IMR-90 (cell line): ENCODE results near the gene DGLUCY. TPM values are rescaled to one million over a fixed set of nuclear protein-coding genes. Genes with fewer than 3 reads are reported as not detected.

Experiments used
- ATAC-seq: fragments of 200-7000 bp; cut with Tn5 transposase; 2 replicates; pipeline ENCODE4 v1.9.1; 2020; ENCODE audit warnings: low read depth, mild to moderate bottlenecking, moderate library complexity
- BruUV-seq: library from RNA; stranded (reverse); fragments of 400-500 nt; replicated peaks from 2 replicates; lab custom pipeline; 2021; lab: Mats Ljungman, UMichigan
- CTCF ChIA-PET: fragments of 300-600 bp; formaldehyde crosslinking; extraction: SDS; loops from one replicate; lab custom pipeline; 2021; ENCODE audit warnings: antibody characterized with exemption; lab: Yijun Ruan, JAX
- POLR2A ChIA-PET: fragments of 300-600 bp; sonication (Branson Sonifier 250); formaldehyde crosslinking; loops from one replicate; lab custom pipeline; 2022; ENCODE audit warnings: antibody characterized with exemption; ENCODE audit not compliant: unreplicated experiment; lab: Charles Lee
- DNase-seq: peaks from one replicate; pipeline ENCODE4 v3.0.0; 2013
- H2AFZ ChIP-seq: replicated peaks from 2 replicates; pipeline ENCODE3; 2013; ENCODE audit warnings: low read length, mild to moderate bottlenecking; ENCODE audit not compliant: poor library complexity
- H2AK5ac ChIP-seq: 2 replicates; pipeline ENCODE4 v1.6.1; 2013; ENCODE audit warnings: low read depth, low read length, inconsistent platforms
- H2AK9ac ChIP-seq: replicated peaks from 2 replicates; pipeline ENCODE3; 2013; ENCODE audit warnings: mild to moderate bottlenecking, low read depth, low read length, moderate library complexity; ENCODE audit not compliant: poor library complexity
- H2BK120ac ChIP-seq: 2 replicates; pipeline ENCODE4 v1.6.1; 2013; ENCODE audit warnings: low read depth, low read length, inconsistent platforms
- H2BK15ac ChIP-seq: 3 replicates; pipeline ENCODE4 v1.6.1; 2013; ENCODE audit warnings: low read depth, low read length, inconsistent platforms
- H2BK20ac ChIP-seq: 2 replicates; pipeline ENCODE4 v1.6.1; 2013; ENCODE audit warnings: low read depth, mild to moderate bottlenecking, inconsistent platforms, low read length, moderate library complexity
- H2BK5ac ChIP-seq: 2 replicates; pipeline ENCODE4 v1.6.1; 2013; ENCODE audit warnings: mild to moderate bottlenecking, low read depth, low read length, inconsistent platforms; ENCODE audit not compliant: poor library complexity, severe bottlenecking
- H3K14ac ChIP-seq: replicated peaks from 2 replicates; pipeline ENCODE4 v1.6.1; 2013; ENCODE audit warnings: low read depth, low read length, inconsistent platforms
- H3K18ac ChIP-seq: 2 replicates; pipeline ENCODE4 v1.6.1; 2013; ENCODE audit warnings: low read depth, low read length, control low read depth
- H3K23ac ChIP-seq: 2 replicates; pipeline ENCODE4 v1.6.1; 2013; ENCODE audit warnings: low read depth, low read length, inconsistent platforms
- H3K27ac ChIP-seq: 2 replicates; pipeline ENCODE4 v1.5.1; 2013; ENCODE audit warnings: mild to moderate bottlenecking, control low read depth, low read length; ENCODE audit not compliant: insufficient read depth
- H3K27me3 ChIP-seq: 2 replicates; pipeline ENCODE4 v1.6.1; 2013; ENCODE audit warnings: low read length; ENCODE audit not compliant: control insufficient read depth, insufficient read depth
- H3K36me3 ChIP-seq: 2 replicates; pipeline ENCODE4 v1.6.1; 2013; ENCODE audit warnings: low read length, mixed read lengths; ENCODE audit not compliant: control insufficient read depth, insufficient read depth
- H3K4ac ChIP-seq: 2 replicates; pipeline ENCODE4 v1.6.1; 2013; ENCODE audit warnings: low read depth, low read length, inconsistent platforms
- H3K4me1 ChIP-seq: 2 replicates; pipeline ENCODE4 v1.6.1; 2013; ENCODE audit warnings: low read length, mixed read lengths; ENCODE audit not compliant: control insufficient read depth, insufficient read depth
- H3K4me2 ChIP-seq: 2 replicates; pipeline ENCODE4 v1.6.1; 2013; ENCODE audit warnings: low read depth, mild to moderate bottlenecking, control low read depth, low read length, moderate library complexity
- H3K4me3 ChIP-seq: 2 replicates; pipeline ENCODE4 v1.5.1; 2013; ENCODE audit warnings: low read depth, mild to moderate bottlenecking, control low read depth, low read length, moderate library complexity; ENCODE audit not compliant: insufficient read depth
- H3K56ac ChIP-seq: 2 replicates; pipeline ENCODE4 v1.6.1; 2013; ENCODE audit warnings: low read length, inconsistent platforms; ENCODE audit not compliant: insufficient read depth; ENCODE audit errors: extremely low read depth
- H3K79me1 ChIP-seq, 2 experiments: 2 replicates each; pipeline ENCODE4 v1.6.1; 2013; ENCODE audit warnings: low read length in 2 of 2, inconsistent platforms in 1 of 2, low read depth in 1 of 2
- H3K9ac ChIP-seq: 2 replicates; pipeline ENCODE4 v1.6.1; 2013; ENCODE audit warnings: low read depth, low read length, control low read depth
- H3K9me1 ChIP-seq: 2 replicates; pipeline ENCODE4 v1.6.1; 2013; ENCODE audit warnings: low read length, inconsistent platforms; ENCODE audit not compliant: insufficient read depth
- H3K9me3 ChIP-seq: 2 replicates; pipeline ENCODE4 v1.6.1; 2013; ENCODE audit warnings: low read length; ENCODE audit not compliant: control insufficient read depth, insufficient read depth
- H4K20me1 ChIP-seq: 2 replicates; pipeline ENCODE4 v1.6.1; 2013; ENCODE audit warnings: low read length, inconsistent platforms; ENCODE audit not compliant: insufficient read depth
- H4K5ac ChIP-seq: 2 replicates; pipeline ENCODE4 v1.6.1; 2013; ENCODE audit warnings: mild to moderate bottlenecking, low read depth, low read length, control low read depth
- H4K8ac ChIP-seq, 2 experiments: 2 replicates each; pipeline ENCODE4 v1.6.1; 2013; ENCODE audit warnings: low read depth in 2 of 2, low read length in 2 of 2, control low read depth in 1 of 2, inconsistent platforms in 1 of 2
- H4K91ac ChIP-seq: 2 replicates; pipeline ENCODE4 v1.6.1; 2013; ENCODE audit warnings: low read depth, low read length, inconsistent platforms; ENCODE audit not compliant: insufficient read depth
- BHLHE40 ChIP-seq: fragments of 150-350 bp; IDR thresholded peaks from 2 replicates; pipeline ENCODE4 v1.6.1; 2016; ENCODE audit warnings: mild to moderate bottlenecking, low read depth, low read length
- CEBPB ChIP-seq: IDR thresholded peaks from 2 replicates; pipeline ENCODE4 v1.6.1; 2012; ENCODE audit warnings: low read depth, low read length, improper control_type of control experiment
- CHD1 ChIP-seq: IDR thresholded peaks from 2 replicates; pipeline ENCODE4 v1.6.1; 2012; ENCODE audit warnings: low read depth, low read length, improper control_type of control experiment
- FOS ChIP-seq: fragments of 150-350 bp; IDR thresholded peaks from 2 replicates; pipeline ENCODE4 v1.6.1; 2016; ENCODE audit warnings: low read depth, low read length
- MAFK ChIP-seq: IDR thresholded peaks from 2 replicates; pipeline ENCODE4 v1.6.1; 2012; ENCODE audit warnings: low read depth, low read length, improper control_type of control experiment
- MAZ ChIP-seq: IDR thresholded peaks from 2 replicates; pipeline ENCODE4 v1.6.1; 2012; ENCODE audit warnings: low read depth, mild to moderate bottlenecking, low read length, improper control_type of control experiment, moderate library complexity, borderline replicate concordance
- MXI1 ChIP-seq: IDR thresholded peaks from 2 replicates; pipeline ENCODE4 v1.6.1; 2012; ENCODE audit warnings: low read depth, mild to moderate bottlenecking, low read length, moderate library complexity, borderline replicate concordance
- NFE2L2 ChIP-seq: fragments of 150-350 bp; IDR thresholded peaks from 2 replicates; pipeline ENCODE4 v1.6.1; 2016; ENCODE audit warnings: low read depth, mild to moderate bottlenecking, low read length
- POLR2A ChIP-seq: IDR thresholded peaks from 2 replicates; pipeline ENCODE4 v1.6.1; 2012; ENCODE audit warnings: mild to moderate bottlenecking, low read depth, low read length
- RAD21 ChIP-seq: IDR thresholded peaks from 2 replicates; pipeline ENCODE4 v1.6.1; 2012; ENCODE audit warnings: low read length, improper control_type of control experiment
- RCOR1 ChIP-seq: IDR thresholded peaks from 2 replicates; pipeline ENCODE4 v1.6.1; 2012; ENCODE audit warnings: mild to moderate bottlenecking, low read length, improper control_type of control experiment; ENCODE audit not compliant: insufficient replicate concordance
- RFX5 ChIP-seq: IDR thresholded peaks from 2 replicates; pipeline ENCODE4 v1.8.0; 2012; ENCODE audit warnings: low read depth, mild to moderate bottlenecking, low read length, moderate library complexity
- SMC3 ChIP-seq: fragments of 150-350 bp; IDR thresholded peaks from 2 replicates; pipeline ENCODE4 v1.6.1; 2016; ENCODE audit warnings: low read depth, mild to moderate bottlenecking, antibody characterized with exemption, low read length, moderate library complexity
- WGBS, 2 experiments: methylation state at CpG; one replicate each; pipeline versions ENCODE4 v1.1.5 to v1.1.7; 2013; ENCODE audit warnings: missing lambda C conversion rate in 2 of 2; ENCODE audit not compliant: insufficient read length in 1 of 2; ENCODE audit errors: extremely low coverage in 2 of 2; 5-methylcytosine and 5-hydroxymethylcytosine counted together
- dilution Hi-C: fragments of 300-500 bp; cut with HindIII; formaldehyde crosslinking; loops from one replicate; pipeline ENCODE4 v1.14.3; 2018; ENCODE audit warnings: low sequenced_read_pairs; ENCODE audit not compliant: unreplicated experiment
- in situ Hi-C: fragments of 300-500 bp; cut with MboI; formaldehyde crosslinking; loops from 3 replicates; pipeline ENCODE4 v1.14.3; 2019; ENCODE audit warnings: low sequenced_read_pairs, inconsistent platforms, mixed read lengths
- intact Hi-C: fragments of 100-400 bp; cut with micrococcal nuclease; formaldehyde crosslinking; loops from 2 replicates; pipeline ENCODE4 v1.10.0; 2022
- polyA plus RNA-seq, 3 experiments: library from polyadenylated mRNA; depleted of rRNA; stranded (reverse); fragments of >200 nt; gene quantifications; 2 replicates each; pipeline ENCODE4 v1.2.3, GENCODE V29; 2012; ENCODE audit warnings: low replicate concordance in 1 of 3
- total RNA-seq: library from RNA; depleted of rRNA; stranded (reverse); fragments of >200 nt; gene quantifications from 2 replicates; pipeline ENCODE4 v1.2.3, GENCODE V29; 2012
- TF ChIP-seq, protein P1 (sequence below): fragments of 150-350 bp; IDR thresholded peaks from 2 replicates; pipeline ENCODE4 v1.6.1; 2017; ENCODE audit warnings: mild to moderate bottlenecking, antibody characterized with exemption, low read length, low read depth
- TF ChIP-seq, protein P2 (sequence below): fragments of 150-350 bp; IDR thresholded peaks from 2 replicates; pipeline ENCODE4 v1.6.1; 2016; ENCODE audit warnings: low read depth, mild to moderate bottlenecking, low read length, moderate library complexity, borderline replicate concordance
- TF ChIP-seq, protein P3 (sequence below): conservative IDR thresholded peaks from 2 replicates; pipeline ENCODE4 v1.5.1; 2012; ENCODE audit warnings: mild to moderate bottlenecking, low read depth, low read length, improper control_type of control experiment

The DGLUCY gene
- total and polyA plus RNA-seq, 2 of the 4 experiments (the other 2 are of a cell fraction): 8.5 to 13.3 TPM

DNA sequence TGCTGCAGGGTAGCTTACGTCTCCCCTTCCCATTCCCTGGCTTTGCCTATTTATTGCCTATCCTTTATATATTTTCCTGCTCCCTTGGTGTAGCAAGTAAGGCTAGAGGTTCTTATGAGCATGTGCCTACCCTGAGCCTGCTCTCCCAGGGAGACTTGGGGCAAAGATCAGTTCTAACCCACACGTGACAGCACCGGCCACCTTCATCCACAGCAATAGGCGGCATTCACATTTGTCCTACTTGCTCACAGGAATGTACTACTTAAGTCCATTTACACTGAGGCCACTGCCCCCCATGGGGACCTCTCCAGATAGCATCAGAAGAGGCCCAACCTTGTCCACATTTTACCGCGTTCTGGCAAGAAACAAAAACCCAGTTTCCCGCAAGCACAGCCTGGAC lies 122.0 kb downstream of the DGLUCY start:
- ChIA-PET POLR2A (no interaction called here), CTCF (no interaction called here)
- Histone ChIP-seq H2AFZ (no peak overlapping the region), H3K56ac (no peak overlapping the region), H2BK15ac (no peak overlapping the region), H4K5ac (no peak overlapping the region), H3K27ac (no peak overlapping the region), H3K27me3 (no peaks in the 10 kb centered on the region), H3K4me3 (no peak overlapping the region), H3K79me1 (no peaks in the 10 kb centered on the region), H4K91ac (no peak overlapping the region), H4K8ac (no peak overlapping the region), H3K9me1 (no peaks in the 10 kb centered on the region; the same call in 1 of the 2 replicates), H2AK5ac (no peak overlapping the region), H3K9me3 (peaks cover 2% of the 10 kb centered on the region; the same call in 1 of the 2 replicates), H3K4me1 (peaks cover 3% of the 10 kb centered on the region), H3K4ac (no peak overlapping the region), H3K9ac (no peak overlapping the region), H2AK9ac (no peak overlapping the region), H2BK120ac (peak overlapping the region; percentile 13; the same call in 1 of the 2 replicates), H3K18ac (no peak overlapping the region), H4K20me1 (no peaks in the 10 kb centered on the region), H3K14ac (no peak overlapping the region), H3K4me2 (no peak overlapping the region), H2BK5ac (no peak overlapping the region), H3K23ac (no peak overlapping the region), H3K36me3 (no peaks in the 10 kb centered on the region), H2BK20ac (no peak overlapping the region)
- intact Hi-C loops (no loop called here), in situ Hi-C loops (no loop called here), dilution Hi-C loops (no loop called here)
- no TSS peak for BruUV-seq
- ATAC-seq (no peak), DNase-seq (no peak)
- TF ChIP-seq RAD21: no peak
- no peak for TF ChIP-seq MXI1
- TF ChIP-seq, protein P1, sequence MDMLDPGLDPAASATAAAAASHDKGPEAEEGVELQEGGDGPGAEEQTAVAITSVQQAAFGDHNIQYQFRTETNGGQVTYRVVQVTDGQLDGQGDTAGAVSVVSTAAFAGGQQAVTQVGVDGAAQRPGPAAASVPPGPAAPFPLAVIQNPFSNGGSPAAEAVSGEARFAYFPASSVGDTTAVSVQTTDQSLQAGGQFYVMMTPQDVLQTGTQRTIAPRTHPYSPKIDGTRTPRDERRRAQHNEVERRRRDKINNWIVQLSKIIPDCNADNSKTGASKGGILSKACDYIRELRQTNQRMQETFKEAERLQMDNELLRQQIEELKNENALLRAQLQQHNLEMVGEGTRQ: no peak
- no peak for TF ChIP-seq MAFK
- no peak for TF ChIP-seq MAZ
- TF ChIP-seq NFE2L2: no peak
- TF ChIP-seq RCOR1: no peak
- TF ChIP-seq SMC3: no peak
- no peak for TF ChIP-seq BHLHE40
- TF ChIP-seq CHD1: no peak
- TF ChIP-seq, protein P2, sequence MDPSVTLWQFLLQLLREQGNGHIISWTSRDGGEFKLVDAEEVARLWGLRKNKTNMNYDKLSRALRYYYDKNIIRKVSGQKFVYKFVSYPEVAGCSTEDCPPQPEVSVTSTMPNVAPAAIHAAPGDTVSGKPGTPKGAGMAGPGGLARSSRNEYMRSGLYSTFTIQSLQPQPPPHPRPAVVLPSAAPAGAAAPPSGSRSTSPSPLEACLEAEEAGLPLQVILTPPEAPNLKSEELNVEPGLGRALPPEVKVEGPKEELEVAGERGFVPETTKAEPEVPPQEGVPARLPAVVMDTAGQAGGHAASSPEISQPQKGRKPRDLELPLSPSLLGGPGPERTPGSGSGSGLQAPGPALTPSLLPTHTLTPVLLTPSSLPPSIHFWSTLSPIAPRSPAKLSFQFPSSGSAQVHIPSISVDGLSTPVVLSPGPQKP: no peak
- no peak for TF ChIP-seq POLR2A
- no peak for TF ChIP-seq RFX5
- TF ChIP-seq, protein P3, sequence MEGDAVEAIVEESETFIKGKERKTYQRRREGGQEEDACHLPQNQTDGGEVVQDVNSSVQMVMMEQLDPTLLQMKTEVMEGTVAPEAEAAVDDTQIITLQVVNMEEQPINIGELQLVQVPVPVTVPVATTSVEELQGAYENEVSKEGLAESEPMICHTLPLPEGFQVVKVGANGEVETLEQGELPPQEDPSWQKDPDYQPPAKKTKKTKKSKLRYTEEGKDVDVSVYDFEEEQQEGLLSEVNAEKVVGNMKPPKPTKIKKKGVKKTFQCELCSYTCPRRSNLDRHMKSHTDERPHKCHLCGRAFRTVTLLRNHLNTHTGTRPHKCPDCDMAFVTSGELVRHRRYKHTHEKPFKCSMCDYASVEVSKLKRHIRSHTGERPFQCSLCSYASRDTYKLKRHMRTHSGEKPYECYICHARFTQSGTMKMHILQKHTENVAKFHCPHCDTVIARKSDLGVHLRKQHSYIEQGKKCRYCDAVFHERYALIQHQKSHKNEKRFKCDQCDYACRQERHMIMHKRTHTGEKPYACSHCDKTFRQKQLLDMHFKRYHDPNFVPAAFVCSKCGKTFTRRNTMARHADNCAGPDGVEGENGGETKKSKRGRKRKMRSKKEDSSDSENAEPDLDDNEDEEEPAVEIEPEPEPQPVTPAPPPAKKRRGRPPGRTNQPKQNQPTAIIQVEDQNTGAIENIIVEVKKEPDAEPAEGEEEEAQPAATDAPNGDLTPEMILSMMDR: no peak
- no peak for TF ChIP-seq FOS
- no peak for TF ChIP-seq CEBPB
- WGBS, 2 experiments: 100% methylated on average over 3 of the region's 7 CpGs; no CpG with 5 or more reads in 1 of the 2 experiments
